Measurements from ENCODE around the gene DPH1.
"Not testable (repeated sequence)": the region's sequence is repeated elsewhere in the genome, so short reads cannot be mapped to it uniquely, and the experiment has no call there.

DPH1 gene

DNA sequence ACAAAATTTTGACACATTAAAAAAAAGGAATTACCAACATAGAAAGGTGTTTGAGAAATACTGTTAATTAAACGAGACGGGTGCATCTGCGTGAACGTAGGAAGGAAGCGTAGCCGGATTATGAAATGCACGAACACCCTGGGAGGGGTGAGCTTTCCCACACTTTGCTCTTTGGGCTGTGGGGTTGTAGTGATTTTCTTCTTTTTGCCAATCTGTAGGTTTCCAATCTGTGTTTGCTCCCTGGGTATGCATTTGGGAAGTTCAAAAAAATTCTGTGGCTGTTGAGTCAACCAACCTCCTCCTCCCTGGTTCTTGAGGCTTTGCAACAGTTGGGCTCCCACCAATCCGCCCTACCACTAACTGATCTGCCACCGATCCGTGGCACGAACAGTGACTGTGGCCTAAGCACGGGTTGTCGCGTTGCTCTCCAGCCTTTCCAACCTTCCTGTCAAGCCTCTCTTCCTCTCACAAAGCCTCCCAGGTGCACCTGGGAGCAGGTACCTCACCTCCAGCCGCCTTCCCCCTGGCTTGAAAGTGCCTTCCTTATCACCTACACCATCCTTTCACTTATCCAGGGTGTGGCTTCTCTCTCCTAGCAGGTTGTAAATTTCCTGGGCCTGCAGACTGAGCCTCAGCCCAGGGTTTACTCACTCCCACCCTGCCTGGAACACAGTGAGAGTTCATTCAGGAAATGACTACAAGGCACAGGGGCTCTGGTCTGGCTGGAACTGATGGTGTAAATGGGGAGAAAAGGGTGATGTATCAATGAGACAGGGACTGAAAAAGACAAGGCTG is 21.4 kb upstream of the DPH1 start:
- no peak for DNase-seq

GRCh38 chr17:2009737-2010136 is 20.2 kb upstream of the DPH1 start:
- DNase-seq = no peak

DNA sequence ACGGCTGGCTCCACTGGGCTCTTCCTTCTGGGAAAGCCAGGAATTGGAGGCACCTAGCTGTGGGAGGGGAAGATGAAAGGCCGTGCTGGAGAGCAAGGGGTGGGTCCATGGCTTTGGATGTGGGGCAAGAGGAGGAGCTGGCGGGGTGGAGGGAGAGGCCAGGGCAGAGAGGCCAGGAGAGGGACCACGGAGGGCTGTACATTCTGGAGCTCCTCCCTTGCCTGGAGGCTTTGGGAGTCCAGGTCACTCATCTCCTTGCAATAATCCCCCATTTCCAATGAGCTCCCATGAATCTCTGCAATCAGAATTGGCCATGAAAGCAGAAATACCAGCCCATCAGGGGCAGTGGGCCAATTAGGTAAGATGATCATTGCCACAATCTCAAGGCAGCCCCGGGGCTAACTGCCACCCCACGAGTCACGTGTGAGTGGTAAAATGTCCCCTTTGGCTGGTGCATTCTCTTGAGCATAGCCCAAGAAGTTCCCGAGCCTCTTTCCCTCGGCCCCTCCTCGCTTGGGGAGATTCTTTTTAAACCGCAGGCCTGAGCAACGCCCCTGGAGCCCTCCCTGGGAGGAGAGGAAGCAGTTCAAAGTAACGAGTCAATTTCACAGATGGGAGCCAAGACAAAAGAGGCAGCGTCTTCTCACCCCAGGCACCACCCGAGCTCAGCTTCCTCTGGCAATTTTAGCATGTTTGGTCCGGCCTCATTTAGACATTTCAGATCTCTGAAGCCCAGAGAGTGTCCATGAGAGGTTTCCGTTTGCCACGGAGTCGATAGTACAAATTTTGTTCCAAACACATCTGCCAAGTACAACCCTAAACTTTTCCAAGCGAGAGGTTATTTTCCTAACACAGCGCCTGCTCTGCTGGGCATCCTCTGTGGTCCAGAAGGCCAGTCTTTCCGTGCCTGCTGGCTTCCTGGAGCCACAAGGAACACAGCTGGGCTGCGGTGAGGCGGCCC is 18.3 kb upstream of the DPH1 start:
- no peak for DNase-seq

GRCh38 chr17:2012499-2012898 is 17.5 kb upstream of the DPH1 start:
- DNase-seq = no peak

DNA sequence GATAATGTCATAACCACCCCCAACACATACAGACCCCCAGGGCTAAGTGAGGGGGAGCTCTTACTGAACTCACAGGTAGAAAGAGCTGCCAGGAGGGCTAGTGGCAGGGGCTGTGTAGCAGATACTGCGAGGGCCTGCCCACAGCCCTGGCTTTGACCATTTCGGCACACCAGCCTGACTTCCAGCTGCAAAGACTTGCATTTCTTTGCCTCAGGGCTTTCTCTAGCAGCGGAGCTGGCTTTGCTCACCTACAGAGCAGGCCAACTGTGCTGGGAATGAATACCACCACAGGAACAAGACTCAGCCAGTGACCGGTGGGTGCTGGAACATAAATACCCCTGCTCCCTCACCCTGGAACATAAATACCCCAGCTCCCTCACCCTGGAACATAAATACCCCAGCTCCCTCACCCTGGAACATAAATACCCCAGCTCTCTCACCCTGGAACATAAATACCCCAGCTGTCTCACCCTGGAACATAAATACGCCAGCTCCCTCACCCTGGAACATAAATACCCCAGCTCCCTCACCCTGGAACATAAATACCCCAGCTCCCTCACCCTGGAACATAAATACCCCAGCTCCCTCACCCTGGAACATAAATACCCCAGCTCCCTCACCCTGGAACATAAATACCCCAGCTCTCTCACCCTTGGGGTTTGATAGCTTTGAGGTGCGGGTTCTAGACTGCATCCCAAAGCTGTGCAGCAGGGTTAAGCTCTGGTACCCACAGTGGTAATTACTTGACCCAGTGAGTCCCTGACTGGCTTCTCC is 16.5 kb upstream of the DPH1 start:
- not testable (repeated sequence) for DNase-seq

DNA sequence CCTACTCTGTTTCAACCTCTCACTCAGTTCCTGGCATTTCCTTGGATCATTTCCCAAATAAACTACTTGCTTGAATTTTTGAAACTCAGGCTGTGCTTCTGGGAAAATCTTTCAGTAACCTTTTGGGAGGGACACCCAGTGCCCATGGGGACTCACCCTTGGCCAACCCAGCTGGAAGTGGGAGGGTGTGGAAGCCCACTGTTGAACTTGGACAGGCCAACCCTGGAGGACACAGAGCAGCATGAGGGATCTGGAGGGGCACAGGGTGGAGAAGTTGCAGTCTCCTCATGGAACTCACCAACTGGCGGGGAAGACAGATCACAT is 16.0 kb upstream of the DPH1 start:
- DNase-seq = no peak

- DNase-seq = no peak
Observed at GRCh38 chr17:2015314-2015713, 14.6 kb upstream of the DPH1 start.

- no peak for DNase-seq
Observed at GRCh38 chr17:2016494-2016893, 13.5 kb upstream of the DPH1 start.

DNA sequence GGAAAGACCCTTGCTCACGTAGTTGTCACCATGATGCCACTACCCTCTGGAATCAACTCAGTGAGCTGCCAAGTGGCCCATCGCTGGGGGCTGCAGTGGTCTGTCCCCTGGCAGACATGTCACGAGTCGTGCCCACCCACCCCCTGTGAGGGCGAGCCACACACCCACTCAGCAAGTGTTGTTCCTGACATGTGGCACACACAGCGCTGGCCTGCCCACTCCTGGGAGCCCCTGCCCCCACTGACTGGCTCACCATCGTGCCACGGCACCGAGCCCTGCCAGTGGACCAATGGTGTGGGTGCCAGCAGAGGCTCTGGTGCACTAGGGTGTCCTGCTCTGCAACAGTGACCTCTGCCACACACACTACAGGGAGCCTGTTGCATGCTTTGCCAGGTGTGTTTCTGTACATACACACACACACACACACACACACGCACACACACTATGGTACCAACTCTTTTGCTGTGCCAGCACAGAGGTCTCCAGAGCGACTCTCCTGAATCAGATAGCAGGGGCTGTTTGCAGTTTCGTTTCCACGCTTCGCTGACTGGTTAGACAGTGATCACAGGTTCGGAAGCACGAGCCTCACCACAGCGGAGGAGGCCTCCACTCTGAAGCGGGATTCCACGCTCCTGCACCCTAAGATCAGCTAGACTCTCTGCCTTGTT is 12.5 kb upstream of the DPH1 start:
- DNase-seq = no peak

GRCh38 chr17:2018716-2019510 is 11.0 kb upstream of the DPH1 start:
- peak; percentile 69 to 83 for DNase-seq

DNA sequence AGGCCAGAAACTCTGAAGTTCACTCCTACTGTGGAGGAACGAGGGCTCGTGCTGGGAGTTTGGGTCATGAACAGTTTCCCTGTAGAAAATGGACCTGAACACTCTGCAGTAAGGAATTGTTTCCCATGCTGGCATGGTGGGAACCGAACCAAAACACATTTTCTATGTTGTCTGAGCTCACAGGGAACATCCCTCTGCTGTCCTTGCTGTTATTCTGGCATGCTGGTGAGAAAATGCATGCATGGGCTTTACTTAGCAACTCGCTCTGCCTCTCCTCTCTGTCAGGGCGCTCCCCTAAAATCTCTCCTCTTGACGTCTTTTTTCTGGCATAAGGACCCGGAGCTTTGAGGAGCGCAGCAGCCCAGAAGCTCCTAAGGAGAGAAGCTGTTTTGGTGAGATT is 10.2 kb upstream of the DPH1 start:
- DNase-seq = no peak

GRCh38 chr17:2020721-2021120 is 9.2 kb upstream of the DPH1 start:
- DNase-seq = no peak

DNA sequence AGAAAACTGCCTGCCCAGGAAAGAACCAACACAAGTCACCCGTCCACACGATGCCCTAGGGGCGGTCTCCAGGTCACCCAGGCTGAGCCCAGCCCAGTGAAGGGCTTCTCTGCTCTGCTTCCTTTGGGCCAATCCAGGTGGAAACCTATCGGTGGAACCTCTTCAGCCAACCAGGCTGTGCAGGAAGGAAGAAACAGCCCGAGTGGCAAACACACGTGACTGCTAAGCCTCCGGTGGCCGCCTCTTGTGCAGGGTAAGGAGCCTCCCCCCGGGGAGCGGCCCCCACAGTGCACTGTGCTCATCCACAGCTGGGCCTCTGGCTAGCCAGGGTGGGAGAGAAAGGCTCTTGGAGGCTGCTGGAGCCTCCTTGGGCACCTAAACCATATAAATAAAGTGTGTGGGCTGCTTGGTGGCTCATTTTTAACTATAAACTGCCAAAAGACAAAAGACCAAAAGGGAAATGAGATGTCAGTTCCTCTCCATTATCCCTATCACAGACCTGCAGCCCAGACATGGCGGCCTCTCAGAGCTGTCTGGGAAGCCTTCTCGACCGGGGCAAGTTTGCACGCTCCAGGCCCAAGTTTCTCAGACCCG is 7.2 kb upstream of the DPH1 start:
- no peak for DNase-seq

DNA sequence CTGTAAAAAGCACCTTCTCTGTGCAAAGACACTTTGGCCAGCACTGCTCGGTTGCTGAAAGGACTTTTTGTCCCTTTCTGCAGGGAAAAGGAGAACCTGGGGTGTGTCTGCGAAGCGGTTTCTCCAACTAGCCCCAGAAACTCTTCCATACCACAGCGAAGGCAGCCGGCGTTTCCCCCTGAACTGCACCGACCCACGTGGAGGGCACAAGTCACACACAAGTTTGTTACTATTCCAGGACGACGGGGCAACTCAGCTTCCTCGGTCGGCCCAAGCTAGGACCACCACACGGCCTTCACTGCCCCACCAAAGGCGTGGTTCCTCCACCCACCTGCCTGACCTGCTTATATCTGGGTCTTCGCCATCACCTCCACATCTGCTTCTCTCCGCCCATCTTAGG is 6.7 kb upstream of the DPH1 start:
- no peak for DNase-seq

DNA sequence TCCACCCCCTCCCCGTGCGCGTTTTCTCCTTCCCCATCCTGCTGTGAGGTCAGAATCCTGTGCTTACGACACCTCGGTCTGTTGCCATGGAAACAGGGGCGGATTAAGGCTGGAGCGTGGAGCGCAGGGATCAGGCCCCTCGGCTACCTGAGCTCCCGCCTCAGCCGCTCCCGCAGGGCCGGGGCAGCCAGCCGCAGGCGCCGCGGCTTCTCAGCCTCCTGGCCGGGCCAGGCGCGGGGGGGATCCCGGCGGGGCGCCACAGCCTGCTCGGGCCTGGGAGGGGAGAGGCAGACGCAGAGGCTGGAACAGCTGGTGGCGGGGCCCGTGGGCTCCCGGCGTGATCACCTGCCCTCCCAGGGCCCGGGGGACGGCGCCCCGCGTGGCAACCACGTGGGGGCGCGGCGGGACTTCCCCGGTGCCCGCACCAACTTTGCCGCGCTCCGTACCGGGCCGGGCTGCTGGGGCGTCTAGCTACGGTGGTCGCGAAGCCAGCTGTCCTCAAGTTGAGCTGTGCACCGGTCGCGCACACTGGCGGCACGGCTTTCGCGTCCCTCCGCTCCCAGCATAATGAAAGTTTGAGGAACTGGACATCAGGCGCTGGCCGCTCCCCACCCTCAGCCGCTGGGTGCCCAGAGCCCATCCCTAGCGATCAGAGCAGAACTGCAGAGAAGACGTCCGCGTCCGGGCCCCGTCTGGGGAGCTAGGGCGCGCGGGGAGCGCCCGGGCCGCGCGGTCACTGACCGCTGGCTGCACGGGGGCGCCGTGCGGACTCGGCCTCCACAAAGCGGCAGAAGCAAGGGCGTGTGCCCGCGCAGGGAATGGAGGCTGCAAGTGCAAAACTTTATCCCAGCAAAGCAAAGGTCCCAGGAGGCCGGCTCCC is 6.0 kb upstream of the DPH1 start:
- DNase-seq = peak; percentile 71 to 84

- DNase-seq = no peak
Observed at GRCh38 chr17:2024572-2025219, 5.3 kb upstream of the DPH1 start.

DNA sequence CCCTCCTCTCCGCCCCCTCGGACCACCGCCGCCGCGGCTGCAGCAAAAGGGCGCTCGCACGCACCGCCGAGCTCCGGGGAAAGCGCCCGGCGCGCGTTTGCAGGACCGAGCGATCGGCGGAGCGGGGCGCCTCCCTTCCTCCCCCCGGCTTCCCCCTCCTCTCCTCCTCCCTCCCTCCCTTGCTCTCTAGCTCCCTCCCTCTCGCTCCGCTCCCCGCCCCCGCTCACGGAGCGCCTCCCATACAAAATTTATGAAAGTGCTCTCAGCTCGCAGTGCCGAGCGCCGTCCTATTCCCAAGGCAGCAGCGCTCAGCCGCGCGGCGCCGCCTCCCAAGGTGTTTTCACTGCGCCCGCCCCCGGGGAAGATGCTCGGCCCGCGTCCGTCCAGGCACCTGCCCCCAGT is 4.7 kb upstream of the DPH1 start, which contains the start of gene RTN4RL1:
Gene RTN4RL1 (minus strand): TSS at position 115 of the 402 bp plus-strand sequence. CDS start 469 bp downstream, outside the sequence.
- DNase-seq = peak; percentile 53 to 73

DNA sequence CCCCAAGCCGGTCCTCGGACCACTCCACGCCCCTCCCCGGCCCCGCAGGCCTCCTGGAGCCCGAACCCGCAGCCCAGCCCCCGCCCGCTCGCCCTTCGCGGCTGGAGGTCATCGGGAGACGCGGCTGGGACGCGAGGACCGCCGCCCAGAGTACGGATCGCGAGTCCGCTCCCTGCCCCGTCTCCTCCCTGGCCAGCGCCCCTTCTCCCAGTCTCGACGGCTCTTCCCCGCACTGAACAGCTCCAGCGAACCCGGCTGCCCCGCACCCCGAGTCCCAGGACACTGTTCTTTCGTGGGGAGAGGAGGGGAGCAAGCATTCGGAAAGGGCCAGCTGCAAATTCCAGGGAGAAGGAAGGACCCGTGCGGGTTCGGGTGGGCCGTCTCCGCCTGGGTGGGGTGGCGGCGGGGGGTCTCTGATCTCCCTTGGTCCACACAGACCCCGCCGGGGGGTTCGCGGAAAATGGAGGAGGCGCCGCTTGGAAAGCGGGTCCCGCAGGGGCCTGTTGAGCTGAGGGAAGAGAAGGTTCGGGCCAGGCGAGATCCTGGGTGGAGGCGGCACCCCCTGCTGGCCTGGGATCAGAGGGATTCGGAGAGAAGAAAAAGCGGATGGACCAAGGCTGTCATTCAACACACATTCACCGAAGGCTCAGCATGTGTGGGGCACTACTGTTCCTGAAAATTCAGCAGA is 4.2 kb upstream of the DPH1 start:
- DNase-seq = peak; percentile 41 to 76
